ENCODE measurements around the gene KSR1. TPM values are rescaled to one million over a fixed set of nuclear protein-coding genes. Genes with fewer than 3 reads are reported as not detected.

Gene KSR1
- polyA plus RNA-seq, 1 of the 3 experiments (the other 2 are of a cell fraction), result 7.5 TPM

DNA sequence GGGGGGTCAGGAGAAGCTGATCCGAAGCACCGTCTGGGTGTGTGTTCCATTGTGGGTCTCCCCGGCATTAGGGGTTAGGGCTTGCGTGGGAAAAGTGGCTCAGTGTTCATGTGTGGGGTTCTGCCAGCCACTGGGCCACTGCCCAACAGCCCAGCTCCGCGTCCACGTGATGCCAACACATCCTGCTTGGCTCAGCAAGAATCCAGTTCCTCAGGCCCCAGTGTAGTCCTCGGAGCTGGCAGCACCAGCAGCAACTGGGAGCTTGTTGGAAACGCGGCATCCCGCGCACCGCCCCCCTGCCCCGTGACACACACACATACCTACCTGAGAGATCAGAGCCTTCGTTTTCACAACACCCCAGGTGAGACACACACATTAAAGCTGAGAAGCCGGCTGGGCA, 193.7 kb downstream of the KSR1 start:
- H3F3A ChIP-seq (replicated peaks; ENCODE audit: insufficient read depth), result no peaks in the 10 kb centered on the region
- H3K4me1 ChIP-seq (ENCODE audit: control insufficient read depth in 1 of 2, insufficient read depth in 2 of 2, low read depth in 1 of 2, low read length in 1 of 2), result no peaks in the 10 kb centered on the region; a peak in 1 of 4 replicates
- no peak for DNase-seq
- no peaks in the 10 kb centered on the region for H3K27me3 ChIP-seq (ENCODE audit: insufficient read depth)
- H3K4me3 ChIP-seq (ENCODE audit: low read depth in 2 of 2, low read length in 1 of 2), result no peak overlapping the region
- TF ChIP-seq EZH2phosphoT487 (IDR thresholded peaks at IDR 0.05; ENCODE audit: borderline replicate concordance, low read depth), result no peak
- no peak for TF ChIP-seq FOXJ3 (CRISPR knock-in tag; IDR thresholded peaks at IDR 0.05)
- no peak overlapping the region for H2AFZ ChIP-seq (ENCODE audit: low read depth)
- no peak overlapping the region for H3K9ac ChIP-seq
- CTCF ChIA-PET, result interaction anchor here (0.8 to 17.8 kb wide), 13 partner anchors 11 to 413 kb away, joined by 3 to 365 read pairs (median 6); partner anchors contain the start of gene KSR1
- H3K9me3 ChIP-seq, result no peaks in the 10 kb centered on the region
- H3K4me2 ChIP-seq, result no peak overlapping the region
- H3K36me3 ChIP-seq (replicated peaks in 1 of 2; ENCODE audit: control insufficient read depth in 1 of 2, insufficient read depth in 2 of 2, low read length in 1 of 2), result no peaks in the 10 kb centered on the region
- 79% methylated on average over 12 of the region's 16 CpGs for WGBS (ENCODE audit: low lambda C conversion rate)
- no peak overlapping the region for H3K27ac ChIP-seq (ENCODE audit: low read depth in 2 of 2, low read length in 1 of 2)
- H3K79me2 ChIP-seq (ENCODE audit: insufficient read depth), result no peaks in the 10 kb centered on the region
- POLR2A ChIA-PET, result no interaction called here
- no peaks in the 10 kb centered on the region for H3K9me2 ChIP-seq
- no peaks in the 10 kb centered on the region for H4K20me1 ChIP-seq (ENCODE audit: insufficient read depth)

DNA sequence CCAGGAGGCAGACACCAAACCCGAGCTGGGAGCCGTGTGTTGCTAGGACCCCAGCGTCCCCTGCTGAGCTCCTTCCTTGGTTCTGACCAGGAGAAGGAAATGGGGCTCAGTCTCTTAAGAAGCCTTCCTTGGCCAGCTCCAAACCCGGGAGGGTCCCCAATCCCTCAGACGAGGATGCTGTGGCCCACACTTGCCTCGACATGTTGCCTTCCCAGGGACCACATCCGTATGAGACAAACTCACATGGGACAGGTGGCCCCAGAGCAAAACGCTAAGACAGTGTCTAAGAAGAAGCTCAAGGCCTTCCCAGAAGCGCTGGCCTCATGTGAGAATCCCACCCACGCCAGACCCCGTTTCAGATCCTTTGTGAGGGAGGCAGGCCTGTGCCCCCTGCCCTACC, 194.6 kb downstream of the KSR1 start:
- POLR2A ChIA-PET, result interaction anchor here (1.2 kb wide), 1 partner anchor 195 kb away, joined by 3 read pairs; no protein-coding TSS in a partner anchor
- Histone ChIP-seq H3K9me2 (no peaks in the 10 kb centered on the region), H4K20me1 (ENCODE audit: insufficient read depth) (no peaks in the 10 kb centered on the region), H3K27ac (ENCODE audit: low read depth in 2 of 2, low read length in 1 of 2) (no peak overlapping the region), H3K79me2 (ENCODE audit: insufficient read depth) (no peaks in the 10 kb centered on the region), H2AFZ (ENCODE audit: low read depth) (no peak overlapping the region), H3K9me3 (no peaks in the 10 kb centered on the region), H3K4me2 (no peak overlapping the region), H3K4me3 (ENCODE audit: low read depth in 2 of 2, low read length in 1 of 2) (no peak overlapping the region), H3K4me1 (ENCODE audit: control insufficient read depth in 1 of 2, insufficient read depth in 2 of 2, low read depth in 1 of 2, low read length in 1 of 2) (no peaks in the 10 kb centered on the region; a peak in 1 of 4 replicates), H3K36me3 (replicated peaks in 1 of 2; ENCODE audit: control insufficient read depth in 1 of 2, insufficient read depth in 2 of 2, low read length in 1 of 2) (no peaks in the 10 kb centered on the region), H3K9ac (no peak overlapping the region), H3F3A (replicated peaks; ENCODE audit: insufficient read depth) (no peaks in the 10 kb centered on the region), H3K27me3 (ENCODE audit: insufficient read depth) (no peaks in the 10 kb centered on the region)
- no peak for DNase-seq
- TF ChIP-seq, protein P1, sequence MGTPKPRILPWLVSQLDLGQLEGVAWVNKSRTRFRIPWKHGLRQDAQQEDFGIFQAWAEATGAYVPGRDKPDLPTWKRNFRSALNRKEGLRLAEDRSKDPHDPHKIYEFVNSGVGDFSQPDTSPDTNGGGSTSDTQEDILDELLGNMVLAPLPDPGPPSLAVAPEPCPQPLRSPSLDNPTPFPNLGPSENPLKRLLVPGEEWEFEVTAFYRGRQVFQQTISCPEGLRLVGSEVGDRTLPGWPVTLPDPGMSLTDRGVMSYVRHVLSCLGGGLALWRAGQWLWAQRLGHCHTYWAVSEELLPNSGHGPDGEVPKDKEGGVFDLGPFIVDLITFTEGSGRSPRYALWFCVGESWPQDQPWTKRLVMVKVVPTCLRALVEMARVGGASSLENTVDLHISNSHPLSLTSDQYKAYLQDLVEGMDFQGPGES (IDR thresholded peaks at IDR 0.05; ENCODE audit: low read depth, low read length), result no peak
- TF ChIP-seq MEF2A (IDR thresholded peaks at IDR 0.05; ENCODE audit: borderline replicate concordance, low read depth) (no peak), FOXJ3 (CRISPR knock-in tag; IDR thresholded peaks at IDR 0.05) (no peak), FOSL2 (IDR thresholded peaks at IDR 0.05; ENCODE audit: borderline replicate concordance, low read depth) (no peak), MXI1 (IDR thresholded peaks at IDR 0.05; ENCODE audit: low read depth, low read length) (no peak), NFIC (IDR thresholded peaks at IDR 0.05; ENCODE audit: borderline replicate concordance) (no peak), ELF1 (IDR thresholded peaks at IDR 0.05) (no peak), SMC3 (IDR thresholded peaks at IDR 0.05; ENCODE audit: low read depth, low read length) (no peak), EZH2phosphoT487 (IDR thresholded peaks at IDR 0.05; ENCODE audit: borderline replicate concordance, low read depth) (no peak), TCF12 (IDR thresholded peaks at IDR 0.05) (no peak), NRF1 (IDR thresholded peaks at IDR 0.05; ENCODE audit: low read depth, low read length) (no peak), FOXM1 (IDR thresholded peaks at IDR 0.05; ENCODE audit: low read depth) (no peak), GABPA (IDR thresholded peaks at IDR 0.05; ENCODE audit: low read depth) (no peak)
- TF ChIP-seq, protein P2, sequence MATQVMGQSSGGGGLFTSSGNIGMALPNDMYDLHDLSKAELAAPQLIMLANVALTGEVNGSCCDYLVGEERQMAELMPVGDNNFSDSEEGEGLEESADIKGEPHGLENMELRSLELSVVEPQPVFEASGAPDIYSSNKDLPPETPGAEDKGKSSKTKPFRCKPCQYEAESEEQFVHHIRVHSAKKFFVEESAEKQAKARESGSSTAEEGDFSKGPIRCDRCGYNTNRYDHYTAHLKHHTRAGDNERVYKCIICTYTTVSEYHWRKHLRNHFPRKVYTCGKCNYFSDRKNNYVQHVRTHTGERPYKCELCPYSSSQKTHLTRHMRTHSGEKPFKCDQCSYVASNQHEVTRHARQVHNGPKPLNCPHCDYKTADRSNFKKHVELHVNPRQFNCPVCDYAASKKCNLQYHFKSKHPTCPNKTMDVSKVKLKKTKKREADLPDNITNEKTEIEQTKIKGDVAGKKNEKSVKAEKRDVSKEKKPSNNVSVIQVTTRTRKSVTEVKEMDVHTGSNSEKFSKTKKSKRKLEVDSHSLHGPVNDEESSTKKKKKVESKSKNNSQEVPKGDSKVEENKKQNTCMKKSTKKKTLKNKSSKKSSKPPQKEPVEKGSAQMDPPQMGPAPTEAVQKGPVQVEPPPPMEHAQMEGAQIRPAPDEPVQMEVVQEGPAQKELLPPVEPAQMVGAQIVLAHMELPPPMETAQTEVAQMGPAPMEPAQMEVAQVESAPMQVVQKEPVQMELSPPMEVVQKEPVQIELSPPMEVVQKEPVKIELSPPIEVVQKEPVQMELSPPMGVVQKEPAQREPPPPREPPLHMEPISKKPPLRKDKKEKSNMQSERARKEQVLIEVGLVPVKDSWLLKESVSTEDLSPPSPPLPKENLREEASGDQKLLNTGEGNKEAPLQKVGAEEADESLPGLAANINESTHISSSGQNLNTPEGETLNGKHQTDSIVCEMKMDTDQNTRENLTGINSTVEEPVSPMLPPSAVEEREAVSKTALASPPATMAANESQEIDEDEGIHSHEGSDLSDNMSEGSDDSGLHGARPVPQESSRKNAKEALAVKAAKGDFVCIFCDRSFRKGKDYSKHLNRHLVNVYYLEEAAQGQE (IDR thresholded peaks at IDR 0.05; ENCODE audit: low read depth, low read length), result no peak
- 33% methylated on average over 5 of the region's 11 CpGs for WGBS (ENCODE audit: low lambda C conversion rate)
- CTCF ChIA-PET, result interaction anchor here (0.6 to 17.8 kb wide), 42 partner anchors 10 to 414 kb away, joined by 3 to 365 read pairs (median 4); partner anchors contain the start of genes KSR1 and LYRM9
